ENCODE measurements around the gene CFAP20DC.
"Not testable (repeated sequence)": the region's sequence is repeated elsewhere in the genome, so short reads cannot be mapped to it uniquely, and the experiment has no call there.

CFAP20DC gene

DNA sequence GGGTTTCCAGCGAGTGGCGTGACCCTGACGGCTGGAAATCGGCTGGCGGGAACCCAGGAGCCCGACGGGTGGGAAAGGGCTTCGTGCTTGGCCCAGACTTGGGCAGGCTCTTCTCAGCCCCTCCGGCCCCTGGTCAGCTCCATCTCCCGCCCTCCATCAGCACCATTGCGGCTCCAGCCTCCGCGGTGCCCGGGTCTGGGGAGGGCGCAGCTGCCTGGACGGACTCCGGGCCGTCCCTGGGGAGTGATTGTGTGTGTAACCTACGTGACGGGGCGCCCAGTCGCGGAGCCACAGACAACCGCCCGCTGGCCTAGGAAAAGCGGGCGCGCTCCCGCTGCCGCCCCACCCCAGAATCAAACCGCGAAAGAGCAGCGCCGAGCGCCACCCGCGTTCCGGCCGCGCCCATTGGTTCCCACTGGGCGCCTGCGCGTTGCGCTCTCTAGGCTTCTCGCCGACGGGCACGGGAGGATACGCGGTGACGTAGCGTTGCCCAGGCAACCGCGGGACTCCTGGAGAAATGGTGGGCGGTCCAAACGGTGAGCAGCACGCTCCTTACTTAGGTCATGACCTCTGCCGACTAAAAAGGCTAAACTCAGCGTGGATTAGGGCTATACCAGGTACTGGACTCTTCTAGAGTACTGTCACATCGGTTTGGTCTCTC lies at the start of gene CFAP20DC:
Gene CFAP20DC (minus strand): TSS at position 355 of the 661 bp plus-strand sequence. CDS start 394 bp downstream, outside the sequence.
- peak; percentile 73 for DNase-seq

DNA sequence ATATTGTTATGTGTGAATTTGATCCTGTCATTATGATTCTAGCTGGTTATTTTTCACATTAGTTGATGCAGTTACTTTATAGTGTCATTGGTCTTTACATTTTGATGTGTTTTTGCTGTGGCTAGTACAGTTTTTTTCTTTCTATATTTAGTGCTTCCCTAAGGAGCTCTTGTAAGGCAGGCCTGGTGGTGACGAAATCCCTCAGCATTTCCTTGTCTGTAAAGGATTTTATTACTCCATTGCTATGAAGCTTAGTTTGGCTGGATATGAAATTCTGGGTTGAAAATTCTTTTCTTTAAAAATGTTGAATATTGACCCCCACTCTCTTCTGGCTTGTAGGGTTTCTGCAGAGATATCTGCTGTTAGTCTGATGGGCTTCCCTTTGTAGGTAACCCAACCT lies 48.7 kb upstream of the CFAP20DC start:
- not testable (repeated sequence) for DNase-seq

DNA sequence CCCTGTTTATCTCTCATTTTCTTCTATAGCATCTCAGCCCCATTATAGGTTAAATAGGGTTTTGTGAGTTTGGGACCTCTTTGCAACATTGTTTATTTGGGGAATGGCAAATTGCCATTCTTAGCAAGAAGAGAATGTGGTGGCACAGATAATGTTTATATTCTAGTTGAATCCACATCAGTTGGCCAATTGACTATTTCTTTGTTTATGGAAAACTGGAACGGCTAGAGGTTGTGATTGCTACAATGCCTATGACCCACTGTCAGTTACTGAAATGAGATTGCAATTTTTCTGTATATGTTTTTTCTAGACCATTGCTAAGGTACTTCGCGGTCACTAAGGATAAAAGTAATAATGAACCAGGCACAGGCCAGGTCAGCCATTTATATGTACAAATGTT lies 44.6 kb upstream of the CFAP20DC start:
- no peak for DNase-seq

DNA sequence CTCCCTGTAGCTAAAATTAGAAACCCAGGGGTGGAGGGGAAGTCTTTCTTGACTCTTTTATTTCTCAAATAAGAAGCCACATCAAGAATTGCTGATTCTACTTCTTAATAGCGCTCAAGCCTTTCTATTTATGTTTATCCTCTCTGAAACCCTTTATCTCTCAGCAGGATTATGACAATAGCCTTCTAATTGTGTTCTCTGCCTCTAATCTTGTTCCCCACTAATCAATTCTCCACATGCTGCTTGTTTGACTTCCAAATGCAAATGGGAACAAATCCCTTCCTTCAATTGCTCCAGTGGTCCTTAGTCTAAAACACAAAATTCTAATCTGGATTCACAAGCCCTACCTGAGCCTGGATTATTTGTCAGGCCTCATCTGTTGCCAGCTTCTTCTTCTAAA lies 43.7 kb upstream of the CFAP20DC start:
- no peak for DNase-seq

DNA sequence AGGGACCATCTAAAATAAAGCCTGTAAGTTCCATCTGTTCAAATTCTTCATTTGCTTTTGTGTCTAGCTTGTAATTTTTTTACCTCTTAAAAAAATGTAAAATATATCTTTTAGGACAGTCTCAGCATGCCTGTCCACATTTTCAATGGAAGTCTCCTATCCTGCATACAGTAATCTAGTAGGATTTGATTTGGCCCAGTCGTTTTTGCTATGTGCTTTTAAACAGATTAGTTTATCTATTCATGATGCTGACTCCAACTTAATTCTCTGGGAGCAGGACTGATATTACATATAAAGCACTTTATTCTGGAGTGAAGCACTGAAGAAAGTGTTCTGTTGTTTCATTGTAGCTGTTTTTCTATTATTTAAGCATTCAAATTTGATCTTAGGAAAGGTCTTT lies 38.9 kb upstream of the CFAP20DC start:
- DNase-seq = no peak

DNA sequence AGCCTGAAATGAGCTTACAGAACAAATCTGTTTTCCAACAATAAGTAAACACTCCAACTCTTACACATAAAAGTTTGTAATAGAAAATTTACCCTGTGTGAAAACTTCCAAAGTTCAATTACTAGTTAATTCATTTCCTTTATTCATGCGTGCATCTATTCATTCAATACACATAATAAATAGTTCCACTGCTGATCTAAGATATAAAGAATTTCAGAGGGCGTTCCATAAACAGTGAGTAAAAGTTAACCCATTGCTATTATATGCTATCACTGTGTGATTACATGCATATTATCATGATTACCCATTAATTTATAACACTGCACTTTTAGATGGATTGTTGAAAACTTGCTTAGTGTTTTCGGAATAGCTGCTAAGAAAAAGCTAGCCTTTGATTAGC lies 36.2 kb upstream of the CFAP20DC start:
- DNase-seq = no peak

DNA sequence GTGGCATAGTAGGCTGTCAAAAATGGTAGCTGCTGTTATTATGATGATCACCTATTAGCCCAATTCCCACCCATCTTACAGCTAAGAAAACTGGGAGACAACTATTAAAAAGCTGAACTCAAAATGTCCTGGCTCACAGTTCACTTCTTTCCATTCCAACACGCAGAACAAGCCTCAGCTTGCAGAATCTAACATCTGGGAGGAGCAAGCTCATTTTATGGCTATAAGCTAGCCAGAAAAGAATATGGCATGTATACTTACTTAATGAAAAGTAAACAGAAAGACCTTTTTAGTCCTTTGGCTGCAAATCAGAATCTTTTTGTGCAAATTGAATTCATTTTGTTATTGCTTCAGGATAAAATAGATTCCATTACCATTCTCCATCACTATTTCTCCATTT lies 34.8 kb upstream of the CFAP20DC start:
- DNase-seq = no peak

DNA sequence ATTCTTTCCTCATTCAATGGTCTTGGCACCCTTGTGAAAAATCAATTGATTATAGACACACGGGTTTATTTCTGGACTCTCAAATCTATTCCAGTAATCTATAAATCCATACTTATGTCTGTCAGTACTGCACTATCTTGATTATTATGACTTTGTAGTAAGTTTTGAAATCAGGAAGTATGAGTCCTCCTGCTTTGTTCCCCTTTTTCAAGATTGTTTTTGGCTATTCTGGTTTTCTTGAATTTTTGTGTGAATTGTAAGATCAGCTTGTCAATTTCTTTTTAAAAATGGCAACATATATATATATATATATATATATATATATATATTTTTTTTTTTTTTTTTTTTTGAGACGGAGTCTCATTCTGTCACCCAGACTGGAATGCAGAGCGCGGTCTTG lies 32.3 kb upstream of the CFAP20DC start:
- no peak for DNase-seq

DNA sequence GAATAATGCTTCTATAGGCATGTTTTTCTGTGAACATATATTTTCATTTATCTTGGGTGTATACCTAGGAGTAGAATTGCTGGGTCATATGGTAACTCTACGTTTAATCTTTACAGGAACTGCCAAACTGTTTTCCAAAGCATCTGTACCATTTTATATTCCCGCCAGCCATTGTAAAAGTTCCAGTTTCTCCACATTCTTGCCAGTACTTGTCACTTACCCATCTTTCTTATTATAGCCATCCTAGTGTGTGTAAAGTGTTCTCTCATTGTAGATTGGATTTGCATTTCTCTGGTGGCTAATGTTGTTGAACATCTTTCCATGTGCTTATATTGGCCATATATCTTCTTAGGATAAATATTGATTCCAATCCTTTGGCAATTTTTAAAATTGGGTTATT lies 31.2 kb upstream of the CFAP20DC start:
- no peak for DNase-seq

DNA sequence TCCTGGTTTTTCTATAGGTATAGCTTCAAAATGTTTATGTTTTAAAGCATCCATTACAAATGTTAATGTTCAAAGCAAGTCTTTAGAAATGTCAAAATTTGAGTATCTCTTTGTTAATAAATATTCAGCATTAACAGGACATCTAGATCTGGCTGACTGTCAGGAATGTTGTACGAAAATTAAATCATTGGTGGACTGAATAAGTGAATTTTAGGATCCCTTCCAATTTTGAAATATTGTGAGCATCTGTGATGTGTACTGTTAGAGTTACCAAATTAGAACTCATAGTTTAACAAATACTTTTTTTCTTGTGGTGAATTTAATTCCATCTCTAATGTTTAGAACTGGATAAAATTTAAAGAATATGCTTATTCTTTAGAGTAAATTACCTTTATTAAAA lies 30.1 kb upstream of the CFAP20DC start:
- no peak for DNase-seq

DNA sequence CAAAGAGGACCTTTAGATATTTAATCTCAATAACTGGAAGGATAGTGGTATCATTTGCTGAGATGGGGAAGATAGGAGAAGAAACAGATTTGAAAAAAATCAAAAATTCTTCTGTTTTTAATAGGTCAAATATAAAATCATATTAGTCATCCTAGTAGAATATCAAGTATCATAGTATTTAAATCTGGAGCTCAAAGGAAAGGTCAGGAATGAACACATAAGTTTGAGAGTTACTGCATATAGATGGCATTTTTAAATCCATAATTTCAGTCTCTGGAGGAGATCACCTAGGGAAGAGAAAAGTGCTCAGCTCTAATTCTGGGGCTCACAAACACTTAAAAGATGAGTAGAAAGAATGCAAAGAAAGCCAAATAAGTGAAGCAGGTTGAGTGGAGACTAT lies 24.9 kb upstream of the CFAP20DC start:
- DNase-seq = no peak

DNA sequence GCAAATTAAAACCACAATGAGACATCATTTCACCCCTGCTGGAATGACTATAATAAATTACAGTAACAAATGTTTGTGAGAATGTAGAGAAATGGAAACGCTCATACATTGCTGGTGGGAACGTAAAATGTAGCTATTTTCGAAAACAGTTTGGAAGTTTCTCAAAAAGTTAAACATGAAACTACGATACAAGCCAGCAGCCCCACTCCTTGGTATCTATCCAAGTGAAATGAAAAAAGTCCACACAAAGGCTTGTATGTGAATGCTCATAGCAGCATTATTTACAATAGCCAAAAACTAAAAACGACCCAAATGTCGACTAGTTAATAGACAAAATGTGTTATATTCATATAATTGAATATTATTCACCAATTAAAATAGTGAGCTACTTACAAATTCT lies 22.9 kb upstream of the CFAP20DC start:
- no peak for DNase-seq

DNA sequence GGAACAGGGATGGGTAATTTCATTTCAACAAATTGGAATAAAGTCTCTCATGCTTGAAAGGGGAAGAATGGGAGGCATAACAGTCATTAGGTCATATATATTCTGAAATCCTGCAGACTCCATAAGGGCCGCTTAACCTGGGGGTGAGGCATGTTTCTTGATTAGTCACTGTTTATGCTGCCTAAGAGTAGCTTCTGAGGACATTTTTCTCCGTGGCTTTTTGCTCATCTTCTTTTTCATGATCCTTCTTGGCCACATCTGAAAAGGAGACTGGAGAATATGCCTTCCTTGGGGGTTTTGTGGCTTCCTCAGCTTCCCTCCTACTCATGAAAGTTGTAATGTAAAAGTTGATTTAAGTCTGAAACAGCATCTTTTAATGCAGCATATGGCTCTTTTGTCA lies 20.0 kb upstream of the CFAP20DC start:
- no peak for DNase-seq

DNA sequence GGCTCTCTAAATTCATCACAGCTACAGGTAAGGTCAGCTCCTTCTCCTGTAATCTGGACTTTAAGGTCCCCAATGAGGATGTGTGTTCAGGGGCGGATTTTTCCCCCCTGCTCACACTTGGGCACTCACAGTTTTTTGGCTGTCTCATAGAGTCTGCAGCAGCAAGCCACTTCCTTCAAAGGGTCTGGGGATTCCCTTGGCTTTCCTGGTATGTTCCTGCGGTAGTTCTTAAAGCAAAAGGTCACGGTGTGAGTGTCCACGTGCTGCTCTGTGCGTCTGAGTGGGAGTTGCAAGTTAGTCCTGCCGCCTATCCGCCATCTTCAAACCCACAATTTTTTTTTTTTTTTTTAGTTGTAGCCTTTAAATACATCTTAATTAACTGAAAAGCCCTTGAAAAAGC lies 15.4 kb upstream of the CFAP20DC start:
- no peak for DNase-seq

DNA sequence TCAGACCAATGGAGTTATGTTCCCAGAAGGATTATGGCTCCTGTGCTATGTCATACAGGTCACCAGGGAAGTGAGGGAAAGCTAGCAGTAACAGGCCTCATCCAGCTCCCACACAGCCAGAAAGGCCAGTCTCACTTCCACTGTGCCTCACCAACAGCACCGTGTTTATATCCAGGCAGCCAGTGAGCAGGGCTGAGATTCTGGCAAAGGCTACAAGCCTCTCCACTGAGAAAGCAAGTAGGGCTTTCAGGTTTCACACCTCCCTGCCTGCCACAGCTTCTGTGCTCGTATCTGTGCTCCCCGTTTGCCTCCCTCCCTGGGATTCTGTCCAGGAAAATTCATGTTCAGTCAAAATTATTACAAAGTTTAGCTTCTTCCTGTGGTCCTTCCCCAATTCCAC lies 14.9 kb upstream of the CFAP20DC start:
- DNase-seq = no peak

DNA sequence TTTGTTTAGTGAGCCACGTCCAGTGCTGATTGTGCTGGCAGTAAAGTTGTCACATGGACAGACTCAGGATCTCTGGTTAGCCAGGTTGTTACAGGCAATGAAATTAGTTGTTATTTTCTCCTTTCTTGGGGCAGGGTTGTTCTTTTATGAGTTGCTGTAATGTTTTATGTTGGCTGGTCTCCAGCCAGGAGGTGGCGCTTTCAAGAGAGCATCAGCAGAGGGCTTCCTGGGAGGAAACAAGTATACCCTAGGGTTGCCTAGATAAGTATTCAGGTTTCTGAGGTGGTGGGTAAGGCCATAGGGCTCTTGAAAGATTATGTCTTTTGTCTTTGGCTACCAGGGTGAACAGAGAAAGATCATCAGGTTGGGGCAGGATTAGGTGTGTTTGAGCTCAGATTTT lies 14.5 kb upstream of the CFAP20DC start:
- DNase-seq = no peak

DNA sequence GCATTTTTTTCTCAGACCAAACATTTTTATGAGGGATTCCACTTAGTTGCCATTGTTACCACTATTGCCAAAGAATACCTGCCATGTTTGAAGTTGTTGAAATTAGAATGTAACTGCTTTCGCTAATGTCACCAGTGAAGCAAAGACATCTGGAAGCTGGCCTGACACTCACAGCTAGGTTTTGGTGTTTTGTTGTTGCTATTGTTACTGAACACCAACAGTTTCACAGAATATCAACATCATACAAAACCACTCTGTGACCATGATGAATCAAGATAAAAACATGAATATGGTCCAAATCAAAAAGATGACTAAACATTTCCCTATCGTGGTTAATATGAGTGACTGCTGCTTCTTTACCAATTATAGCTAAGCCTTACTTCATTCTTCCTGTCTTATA lies 6.9 kb upstream of the CFAP20DC start:
- no peak for DNase-seq

DNA sequence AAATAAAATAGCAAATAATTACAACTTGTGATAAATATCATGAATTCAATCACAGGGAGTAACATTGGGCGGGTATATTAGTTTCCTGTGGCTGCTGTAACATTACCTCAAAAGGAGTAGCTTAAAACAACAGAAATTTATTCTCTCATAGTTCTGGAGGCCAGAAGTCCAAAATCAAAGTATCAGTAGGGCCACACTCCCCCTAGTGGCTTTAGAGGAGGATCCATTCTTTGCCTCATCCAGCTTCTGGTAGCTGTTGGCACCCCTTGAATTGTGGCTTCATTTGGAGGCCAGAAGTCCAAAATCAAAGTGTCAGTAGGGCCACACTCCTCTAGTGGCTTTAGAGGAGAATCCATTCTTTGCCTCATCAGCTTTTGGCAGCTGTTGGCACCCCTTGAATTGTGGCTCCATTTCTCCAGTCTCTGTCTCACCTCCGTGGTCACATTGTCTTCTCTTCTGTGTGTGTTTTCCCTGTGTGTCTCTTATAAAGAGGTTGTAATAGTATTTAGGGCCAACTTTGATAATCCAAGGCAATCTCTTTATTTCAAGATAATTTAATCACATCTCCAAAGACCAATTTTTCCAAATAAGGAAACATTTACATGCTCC lies 3.1 kb upstream of the CFAP20DC start:
- DNase-seq = no peak

DNA sequence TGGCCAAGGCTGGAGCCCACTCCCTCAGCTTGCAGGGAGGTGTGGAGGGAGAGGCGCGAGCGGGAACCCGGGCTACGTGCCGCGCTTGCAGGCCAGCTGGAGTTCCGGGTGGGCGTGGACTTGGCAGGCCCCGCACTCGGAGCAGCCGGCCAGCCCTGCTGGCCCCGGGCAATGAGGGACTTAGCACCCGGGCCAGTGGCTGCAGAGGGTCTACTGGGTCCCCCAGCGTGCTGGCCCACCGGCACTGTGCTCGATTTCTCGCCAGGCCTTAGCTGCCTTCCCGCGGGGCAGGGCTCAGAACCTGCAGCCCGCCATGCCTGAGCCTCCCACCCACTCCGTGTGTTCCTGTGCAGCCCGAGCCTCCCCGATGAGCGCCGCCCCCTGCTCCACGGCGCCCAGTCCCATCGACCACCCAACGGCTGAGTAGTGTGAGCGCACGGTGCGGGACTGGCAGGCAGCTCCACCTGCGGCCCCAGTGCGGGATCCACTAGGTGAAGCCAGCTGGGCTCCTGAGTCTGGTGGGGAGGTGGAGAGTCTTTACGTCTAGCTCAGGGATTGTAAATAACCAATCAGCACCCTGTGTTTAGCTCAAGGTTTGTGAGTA lies 1.1 kb upstream of the CFAP20DC start:
- DNase-seq = not testable (repeated sequence)

DNA sequence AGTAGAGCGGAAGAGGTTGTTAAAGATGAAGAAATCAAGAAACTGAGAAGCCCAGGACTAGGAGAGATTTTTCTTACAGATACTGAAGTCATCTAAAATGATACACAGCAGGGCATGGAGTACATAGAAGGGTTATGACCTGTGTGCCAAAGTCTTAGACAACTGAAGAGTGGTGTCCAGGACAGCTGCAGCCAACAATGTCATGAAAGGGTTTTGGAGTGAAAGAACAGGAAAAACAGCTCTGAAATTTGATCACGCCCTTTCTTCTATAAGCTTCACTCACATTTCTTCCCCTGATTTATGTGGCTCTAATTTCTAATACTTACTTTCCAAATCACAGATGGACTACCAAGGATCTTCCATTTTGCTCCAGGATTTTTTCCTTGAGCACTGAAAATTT lies 3.0 kb downstream of the CFAP20DC start:
- DNase-seq = no peak

DNA sequence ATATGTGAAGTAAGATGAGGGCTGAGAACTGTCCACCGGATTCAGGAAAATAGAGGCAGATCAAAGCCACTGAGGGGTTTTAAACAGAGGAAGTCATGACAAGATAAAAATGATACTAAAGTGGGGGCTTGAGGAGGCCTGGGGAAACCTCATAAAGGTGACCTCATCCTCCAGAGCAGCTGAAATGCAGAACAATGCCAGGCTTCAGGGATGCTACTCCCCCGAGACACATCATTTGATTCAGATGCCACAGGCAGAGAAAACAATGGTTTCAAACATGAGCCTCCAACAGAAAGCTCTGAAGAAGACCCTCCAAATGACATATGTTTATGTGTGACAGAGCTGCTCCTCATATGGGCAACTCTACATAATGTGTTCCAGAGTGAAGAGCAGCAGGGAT lies 6.4 kb downstream of the CFAP20DC start:
- no peak for DNase-seq

DNA sequence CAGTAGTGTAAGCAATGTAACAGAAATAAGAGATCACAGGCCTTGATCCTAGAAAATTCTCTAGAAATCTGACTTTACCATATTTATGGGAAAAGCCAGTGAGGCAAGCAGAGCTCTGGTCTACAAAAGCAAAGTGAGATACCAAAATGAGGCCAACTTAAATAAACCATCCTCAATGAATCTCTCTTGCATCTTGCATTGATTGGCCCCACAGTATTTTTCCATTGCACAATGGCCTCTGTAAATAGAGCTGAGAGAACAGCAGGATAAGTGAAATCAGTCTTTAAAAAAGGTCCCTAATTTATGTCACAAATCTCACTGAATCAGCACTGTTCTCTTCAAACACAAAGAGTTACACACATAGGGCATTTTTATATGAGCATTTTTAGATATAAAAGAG lies 8.9 kb downstream of the CFAP20DC start:
- no peak for DNase-seq

DNA sequence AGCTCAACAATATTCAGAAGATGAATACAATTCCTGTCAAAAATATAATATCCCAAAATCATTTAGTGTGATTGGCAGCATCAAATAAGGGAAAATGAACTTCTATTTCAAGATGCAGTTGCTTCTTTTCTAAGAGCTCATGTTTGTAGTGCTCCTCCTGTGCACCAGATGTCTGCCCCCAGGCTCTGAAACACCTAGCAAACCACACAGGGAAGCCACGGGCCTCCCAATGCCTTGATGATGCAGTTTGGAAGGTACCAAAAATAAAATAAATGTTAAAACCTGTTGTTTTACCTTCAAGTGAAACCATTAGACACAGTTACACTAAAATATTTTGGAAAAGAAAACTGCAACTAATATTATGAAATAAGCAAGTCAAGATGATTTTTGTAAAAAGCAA lies 22.2 kb downstream of the CFAP20DC start:
- DNase-seq = no peak

DNA sequence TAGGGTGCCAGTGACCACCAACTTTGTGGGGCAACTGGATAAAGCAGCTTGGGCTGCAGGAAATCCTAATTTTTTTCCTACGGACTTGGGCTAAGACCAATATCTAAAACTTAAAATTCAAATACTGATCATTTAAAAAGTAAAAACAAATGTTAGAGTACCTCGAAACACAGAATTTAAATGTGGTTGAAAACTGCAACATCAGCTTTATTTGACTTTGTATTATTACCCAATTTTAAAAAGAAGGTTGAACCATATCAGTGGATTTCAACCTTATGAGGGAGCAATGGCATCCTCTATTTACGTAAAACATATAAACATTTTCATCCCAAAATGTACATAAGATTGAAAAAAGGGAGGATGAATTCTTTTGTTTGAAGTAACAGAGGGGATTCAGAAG lies 26.2 kb downstream of the CFAP20DC start:
- DNase-seq = no peak

DNA sequence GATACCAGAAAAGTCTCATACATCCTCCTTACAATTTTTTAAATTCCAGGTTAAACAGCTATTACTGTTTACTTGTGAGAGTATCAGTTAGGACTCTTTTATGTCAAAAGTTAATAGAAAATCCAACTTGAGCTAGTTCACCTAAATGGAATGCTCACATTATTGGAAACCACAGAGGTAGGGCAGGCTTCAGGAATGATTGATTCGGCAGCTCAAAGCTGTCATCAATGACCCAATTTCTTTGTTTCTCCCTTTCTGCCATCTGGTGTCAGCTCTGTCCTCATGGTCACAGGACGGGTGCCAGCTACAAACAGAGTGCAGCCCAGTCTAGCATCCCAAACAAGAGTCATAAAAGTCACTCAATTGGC lies 32.2 kb downstream of the CFAP20DC start:
- no peak for DNase-seq

Measured in activated effector memory CD4-positive, alpha-beta T cell treated with Interleukin-2 at 50 U/mL for 16 hours (primary cell).